Bronchial epithelial cell (primary cell): ENCODE data around the gene FBXW7. TPM values are rescaled to one million over a fixed set of nuclear protein-coding genes. Genes with fewer than 3 reads are reported as not detected.

Experiments used
- DNase-seq: peaks from one replicate; pipeline ENCODE4 v3.0.0-alpha.2; 2010; ENCODE audit warnings: low read depth
- FAIRE-seq: peaks from 2 replicates; lab custom pipeline; 2011; peaks lifted over from hg19 to GRCh38; lab: Jason Lieb, UNC
- H3K27me3 ChIP-seq: 2 replicates; pipeline ENCODE4 v1.5.1; 2011; ENCODE audit warnings: low read length; ENCODE audit not compliant: control insufficient read depth, insufficient read depth
- H3K36me3 ChIP-seq: 2 replicates; pipeline ENCODE4 v1.5.1; 2011; ENCODE audit warnings: low read length; ENCODE audit not compliant: control insufficient read depth, insufficient read depth
- H3K4me3 ChIP-seq: 2 replicates; pipeline ENCODE4 v1.5.1; 2011; ENCODE audit warnings: mild to moderate bottlenecking, low read depth, low read length, control low read depth
- total RNA-seq: library from RNA; depleted of rRNA; stranded (reverse); fragments of >200 nt; gene quantifications from 2 replicates; pipeline ENCODE4 v1.2.1, GENCODE V29; 2014
- TF ChIP-seq, protein P1 (sequence below): IDR thresholded peaks from 2 replicates; pipeline ENCODE4 v1.5.1; 2011; ENCODE audit warnings: mild to moderate bottlenecking, moderate library complexity, low read length, control low read depth, inconsistent platforms; ENCODE audit not compliant: insufficient read depth, severe bottlenecking

Gene FBXW7
- total RNA-seq, 1 donor from 2014 or later, result 145 TPM

DNA sequence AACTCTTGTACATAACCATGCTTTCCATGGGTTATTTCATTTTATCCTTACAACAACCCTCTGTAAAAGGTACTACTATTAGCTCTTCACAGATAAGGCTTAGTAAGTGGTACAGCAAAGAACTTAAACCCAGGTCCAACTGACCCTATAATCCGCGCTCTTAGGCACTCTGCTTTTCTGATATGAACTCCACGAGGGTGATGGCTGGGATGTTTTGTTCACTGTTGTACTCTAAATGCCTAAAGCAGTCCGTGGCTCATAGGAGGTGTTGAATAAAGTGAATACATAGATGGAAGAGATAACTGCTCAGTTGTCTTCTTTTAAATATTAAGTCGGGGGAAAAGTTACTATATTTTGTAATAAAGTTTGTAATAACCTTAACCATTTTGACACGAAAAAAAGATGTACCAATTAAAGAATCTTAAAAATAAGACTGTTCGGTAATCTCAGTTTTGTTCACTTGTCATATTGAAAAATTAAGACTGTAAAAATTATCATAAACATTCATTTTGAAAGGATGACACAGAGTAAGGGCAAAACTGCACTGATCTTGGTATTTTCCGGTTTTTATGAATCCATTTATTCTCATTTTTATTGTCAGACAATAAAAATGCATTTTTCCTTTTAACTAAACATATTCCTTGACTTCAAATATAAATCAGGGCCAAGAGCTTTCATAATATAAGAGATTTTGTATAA lies 166.5 kb downstream of the FBXW7 start:
- no peak for FAIRE-seq

DNA sequence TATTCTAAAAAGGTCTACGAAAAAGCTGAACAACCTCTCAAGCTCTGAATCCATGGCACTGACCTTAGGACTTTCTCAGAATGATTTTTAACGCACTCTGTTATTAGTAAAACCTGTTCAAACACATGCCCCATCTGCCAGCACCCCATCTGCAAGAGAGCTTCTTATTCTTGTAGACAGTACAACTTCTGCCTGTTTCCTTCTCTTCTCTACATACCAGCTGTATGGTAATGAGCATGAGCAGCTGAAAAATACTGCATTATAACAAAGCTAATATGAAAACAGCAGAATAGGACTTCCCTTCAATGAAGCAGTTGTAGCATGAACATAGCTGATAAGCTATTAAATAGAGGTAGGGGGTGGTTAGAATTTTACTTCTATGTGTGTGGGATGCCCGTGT lies 167.9 kb downstream of the FBXW7 start:
- FAIRE-seq (no peak), DNase-seq (no peak)
- Histone ChIP-seq H3K36me3 (no peaks in the 10 kb centered on the region), H3K27me3 (no peaks in the 10 kb centered on the region), H3K4me3 (no peak overlapping the region)
- TF ChIP-seq, protein P1, sequence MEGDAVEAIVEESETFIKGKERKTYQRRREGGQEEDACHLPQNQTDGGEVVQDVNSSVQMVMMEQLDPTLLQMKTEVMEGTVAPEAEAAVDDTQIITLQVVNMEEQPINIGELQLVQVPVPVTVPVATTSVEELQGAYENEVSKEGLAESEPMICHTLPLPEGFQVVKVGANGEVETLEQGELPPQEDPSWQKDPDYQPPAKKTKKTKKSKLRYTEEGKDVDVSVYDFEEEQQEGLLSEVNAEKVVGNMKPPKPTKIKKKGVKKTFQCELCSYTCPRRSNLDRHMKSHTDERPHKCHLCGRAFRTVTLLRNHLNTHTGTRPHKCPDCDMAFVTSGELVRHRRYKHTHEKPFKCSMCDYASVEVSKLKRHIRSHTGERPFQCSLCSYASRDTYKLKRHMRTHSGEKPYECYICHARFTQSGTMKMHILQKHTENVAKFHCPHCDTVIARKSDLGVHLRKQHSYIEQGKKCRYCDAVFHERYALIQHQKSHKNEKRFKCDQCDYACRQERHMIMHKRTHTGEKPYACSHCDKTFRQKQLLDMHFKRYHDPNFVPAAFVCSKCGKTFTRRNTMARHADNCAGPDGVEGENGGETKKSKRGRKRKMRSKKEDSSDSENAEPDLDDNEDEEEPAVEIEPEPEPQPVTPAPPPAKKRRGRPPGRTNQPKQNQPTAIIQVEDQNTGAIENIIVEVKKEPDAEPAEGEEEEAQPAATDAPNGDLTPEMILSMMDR, result no peak

More for the DNA sequence above, 166.5 kb downstream of the FBXW7 start:
- no peak overlapping the region for H3K4me3 ChIP-seq
- TF ChIP-seq, protein P1, result no peak
- no peak for DNase-seq
- no peaks in the 10 kb centered on the region for H3K27me3 ChIP-seq
- no peaks in the 10 kb centered on the region for H3K36me3 ChIP-seq

DNA sequence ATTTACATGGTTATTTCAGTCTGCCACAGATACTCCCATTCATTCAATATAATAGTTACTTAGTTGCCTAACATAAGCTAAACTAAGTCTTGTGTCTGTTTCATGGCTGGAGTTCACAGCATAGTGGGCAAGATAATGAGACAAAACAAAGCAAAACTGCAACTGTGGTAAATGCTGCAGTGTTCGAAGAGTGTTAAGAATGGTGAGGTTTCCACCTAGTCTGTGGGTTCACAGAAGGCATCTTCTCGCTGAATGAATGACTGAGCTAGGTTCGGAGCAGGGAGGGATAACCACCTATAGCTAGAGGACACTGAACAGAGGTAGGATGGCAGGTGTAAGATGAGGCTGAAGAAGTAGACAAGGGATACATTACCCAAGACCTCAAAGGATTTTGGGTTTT lies 171.0 kb downstream of the FBXW7 start:
- no peaks in the 10 kb centered on the region for H3K27me3 ChIP-seq
- TF ChIP-seq, protein P1, result no peak
- H3K4me3 ChIP-seq, result no peak overlapping the region
- H3K36me3 ChIP-seq, result no peaks in the 10 kb centered on the region
- DNase-seq (no peak), FAIRE-seq (peak; percentile 50)

DNA sequence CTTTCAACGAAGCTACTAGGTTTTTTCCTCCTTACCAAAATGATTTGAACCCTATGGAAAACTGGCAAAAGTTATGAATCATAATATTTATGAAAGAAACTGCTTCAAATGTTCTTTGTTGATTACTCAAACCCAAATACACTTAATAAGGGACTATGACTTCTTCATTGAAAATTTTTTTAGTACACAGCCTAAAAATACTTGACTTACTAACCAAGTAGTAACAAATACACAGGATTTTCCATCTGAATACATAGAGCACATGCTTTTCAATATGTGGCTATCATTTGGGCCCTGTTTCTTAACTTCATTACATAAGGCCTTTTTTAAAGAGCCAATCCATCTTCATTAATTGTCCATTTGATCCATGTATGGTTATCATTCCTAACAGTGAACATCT lies 171.5 kb downstream of the FBXW7 start:
- no peak for DNase-seq
- Histone ChIP-seq H3K4me3 (no peak overlapping the region), H3K27me3 (no peaks in the 10 kb centered on the region), H3K36me3 (no peaks in the 10 kb centered on the region)
- TF ChIP-seq, protein P1, result no peak
- no peak for FAIRE-seq

GRCh38 chr4:152363904-152364303 lies 172.0 kb downstream of the FBXW7 start:
- TF ChIP-seq, protein P1, result no peak
- Histone ChIP-seq H3K36me3 (no peaks in the 10 kb centered on the region), H3K27me3 (no peaks in the 10 kb centered on the region), H3K4me3 (no peak overlapping the region)
- DNase-seq (no peak), FAIRE-seq (no peak)

GRCh38 chr4:152363086-152363485 lies 172.8 kb downstream of the FBXW7 start:
- FAIRE-seq (no peak), DNase-seq (no peak)
- Histone ChIP-seq H3K4me3 (no peak overlapping the region), H3K36me3 (no peaks in the 10 kb centered on the region), H3K27me3 (no peaks in the 10 kb centered on the region)
- TF ChIP-seq, protein P1, result no peak
